HG02970 (cell line): ENCODE results near the gene FDPS.
A peak's percentile ranks its signal among the peaks of the same experiment; 100 is the strongest.
"Not testable (repeated sequence)": the region's sequence is repeated elsewhere in the genome, so short reads cannot be mapped to it uniquely, and the experiment has no call there.

Experiments used
- ATAC-seq: cut with Tn5 transposase; IDR thresholded peaks from one replicate; pipeline ENCODE4 v1.9.1; 2021; ENCODE audit warnings: mild to moderate bottlenecking, moderate library complexity, moderate number of reproducible peaks; ENCODE audit not compliant: unreplicated experiment, low FRiP score

FDPS gene

DNA sequence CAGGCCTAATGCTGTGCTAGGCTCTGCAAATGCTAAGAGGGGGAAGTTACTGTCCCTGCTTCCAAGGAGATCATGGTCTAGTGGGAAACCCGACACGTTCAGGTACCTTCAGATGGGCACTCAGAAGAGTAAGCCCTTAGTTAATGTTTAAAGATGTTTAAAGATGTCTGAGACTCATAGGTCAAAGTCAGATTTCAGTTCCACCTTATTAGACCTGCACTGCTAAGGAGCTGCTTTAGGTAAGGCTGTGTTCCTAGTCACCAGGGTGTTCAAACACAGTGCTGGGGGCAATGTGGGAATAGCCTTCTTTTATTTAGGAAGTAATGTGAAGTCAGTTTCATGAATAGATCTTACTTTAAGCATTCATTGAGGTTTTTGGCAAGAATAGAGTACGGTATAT, 8.3 kb downstream of the FDPS start:
- no peak for ATAC-seq

DNA sequence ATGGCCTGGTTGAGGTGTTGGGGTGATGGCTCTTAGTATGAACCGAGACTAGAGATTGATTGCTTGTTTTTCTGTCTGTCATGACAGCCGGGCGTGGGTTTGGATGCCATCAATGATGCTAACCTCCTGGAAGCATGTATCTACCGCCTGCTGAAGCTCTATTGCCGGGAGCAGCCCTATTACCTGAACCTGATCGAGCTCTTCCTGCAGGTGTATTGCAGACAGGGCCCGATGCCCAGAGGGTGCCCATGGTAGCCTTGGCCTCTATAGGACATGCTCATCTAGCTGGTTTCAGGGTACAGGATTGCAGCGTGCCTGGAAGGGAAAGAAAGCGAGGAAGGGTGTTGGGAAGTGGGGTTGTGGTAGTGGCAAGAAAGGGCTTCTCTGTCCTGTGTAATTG, 9.4 kb downstream of the FDPS start:
- no peak for ATAC-seq

DNA sequence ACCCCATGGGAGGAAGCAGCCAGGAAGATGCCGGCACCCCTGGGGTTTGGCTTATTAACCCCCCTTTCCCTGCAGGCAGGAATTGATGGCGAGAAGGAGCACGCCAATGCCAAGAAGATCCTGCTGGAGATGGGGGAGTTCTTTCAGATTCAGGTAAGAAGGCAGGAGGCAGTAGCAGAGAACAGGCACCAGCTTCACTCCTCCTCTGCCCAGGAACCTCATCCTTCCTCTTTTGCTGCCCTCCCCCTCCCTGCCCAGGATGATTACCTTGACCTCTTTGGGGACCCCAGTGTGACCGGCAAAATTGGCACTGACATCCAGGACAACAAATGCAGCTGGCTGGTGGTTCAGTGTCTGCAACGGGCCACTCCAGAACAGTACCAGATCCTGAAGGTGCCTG, 10.9 kb downstream of the FDPS start:
- ATAC-seq = no peak

DNA sequence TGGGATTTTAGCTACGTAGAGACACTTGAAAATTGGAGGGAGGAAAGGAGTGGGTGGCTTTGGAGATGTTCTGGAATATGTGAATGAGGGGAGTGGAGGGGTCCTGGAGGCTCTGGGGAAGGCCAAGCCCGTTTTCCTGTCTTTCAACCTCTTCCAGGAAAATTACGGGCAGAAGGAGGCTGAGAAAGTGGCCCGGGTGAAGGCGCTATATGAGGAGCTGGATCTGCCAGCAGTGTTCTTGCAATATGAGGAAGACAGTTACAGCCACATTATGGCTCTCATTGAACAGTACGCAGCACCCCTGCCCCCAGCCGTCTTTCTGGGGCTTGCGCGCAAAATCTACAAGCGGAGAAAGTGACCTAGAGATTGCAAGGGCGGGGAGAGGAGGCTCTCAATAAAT, 11.6 kb downstream of the FDPS start:
- ATAC-seq = no peak

DNA sequence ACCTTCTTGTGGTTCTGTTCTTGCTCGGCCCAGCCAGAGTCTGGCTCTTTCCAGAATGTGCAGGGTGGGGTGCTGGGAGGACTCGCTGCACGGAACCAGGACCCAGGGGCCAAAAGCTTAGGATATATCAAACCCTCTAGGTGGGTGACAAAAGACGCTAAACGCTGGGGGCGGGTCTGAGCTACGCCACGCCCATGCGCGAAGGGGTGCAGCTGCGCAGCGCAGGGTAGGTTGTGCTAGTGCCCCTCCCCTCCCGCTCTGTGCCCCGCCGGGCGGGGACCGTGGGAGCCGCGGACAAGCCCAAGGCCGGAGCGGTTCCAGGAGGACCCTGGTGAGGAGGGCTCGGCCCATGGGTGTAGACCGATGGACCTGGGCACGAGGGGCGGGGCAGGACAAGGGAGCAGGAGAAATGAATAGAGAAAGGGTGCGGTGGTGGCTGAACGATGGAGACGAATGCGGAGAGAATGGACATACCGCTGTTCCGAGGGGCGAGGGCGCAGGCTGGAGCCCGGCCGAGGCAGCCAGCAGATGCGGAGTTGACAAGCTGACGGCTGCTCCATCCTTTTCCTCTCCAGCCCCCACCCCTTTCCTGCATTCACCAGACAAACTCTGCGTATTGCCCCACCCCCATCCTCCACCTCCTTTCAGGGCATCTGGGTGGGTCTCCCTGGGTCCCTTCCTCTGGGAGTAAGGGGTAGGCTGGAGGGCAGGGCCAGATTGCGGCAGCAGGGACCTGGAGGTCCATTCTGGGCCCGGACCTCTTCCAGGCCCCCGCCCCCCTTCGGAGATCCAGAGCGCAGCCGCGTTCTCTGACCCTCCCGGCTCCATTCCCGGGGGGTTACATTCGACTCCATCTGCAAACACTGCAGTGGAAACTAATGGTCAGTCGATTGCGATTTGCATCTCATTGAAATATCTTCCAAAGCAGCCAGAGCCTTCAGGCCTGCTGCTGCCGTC, 12.3 kb downstream of the FDPS start, which contains the start of gene RUSC1:
Gene RUSC1 (plus strand): TSS at position 234 of the 957 bp plus-strand sequence. CDS start 880 bp downstream, outside the sequence.
- no peak for ATAC-seq

DNA sequence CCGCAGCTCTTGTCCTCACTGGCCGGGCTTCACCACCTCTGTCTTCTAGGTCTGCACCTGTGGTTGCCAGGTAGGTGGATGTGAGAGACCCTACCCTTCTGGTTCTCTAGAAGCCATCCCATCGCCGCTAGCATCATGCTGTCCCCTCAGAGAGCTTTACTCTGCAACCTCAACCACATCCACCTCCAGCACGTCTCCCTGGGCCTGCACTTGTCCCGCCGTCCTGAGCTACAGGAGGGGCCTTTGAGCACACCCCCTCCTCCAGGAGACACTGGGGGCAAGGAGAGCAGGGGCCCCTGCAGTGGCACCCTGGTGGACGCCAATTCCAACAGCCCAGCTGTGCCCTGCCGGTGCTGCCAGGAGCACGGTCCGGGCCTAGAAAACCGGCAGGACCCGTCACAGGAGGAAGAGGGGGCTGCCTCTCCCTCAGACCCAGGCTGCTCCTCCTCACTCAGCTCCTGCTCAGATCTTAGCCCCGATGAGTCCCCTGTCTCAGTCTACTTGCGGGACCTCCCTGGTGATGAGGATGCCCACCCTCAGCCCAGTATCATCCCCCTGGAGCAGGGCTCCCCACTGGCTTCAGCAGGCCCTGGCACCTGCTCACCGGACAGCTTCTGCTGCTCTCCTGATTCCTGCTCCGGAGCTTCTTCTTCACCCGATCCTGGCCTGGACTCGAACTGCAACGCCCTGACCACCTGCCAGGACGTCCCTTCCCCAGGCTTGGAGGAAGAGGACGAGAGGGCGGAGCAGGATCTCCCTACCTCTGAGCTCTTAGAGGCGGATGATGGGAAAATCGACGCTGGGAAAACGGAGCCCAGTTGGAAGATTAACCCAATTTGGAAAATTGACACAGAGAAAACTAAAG, 13.2 kb downstream of the FDPS start:
- ATAC-seq = no peak

DNA sequence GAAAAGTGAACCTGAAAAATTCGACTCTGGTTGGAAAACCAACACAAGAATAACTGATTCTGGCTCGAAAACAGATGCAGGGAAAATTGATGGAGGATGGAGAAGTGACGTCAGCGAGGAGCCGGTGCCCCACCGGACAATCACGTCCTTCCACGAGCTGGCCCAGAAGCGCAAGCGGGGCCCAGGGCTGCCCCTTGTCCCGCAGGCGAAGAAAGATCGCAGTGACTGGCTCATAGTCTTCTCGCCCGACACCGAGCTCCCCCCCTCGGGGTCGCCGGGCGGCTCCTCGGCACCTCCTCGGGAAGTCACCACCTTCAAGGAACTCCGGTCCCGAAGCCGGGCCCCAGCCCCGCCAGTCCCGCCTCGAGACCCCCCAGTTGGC, 13.9 kb downstream of the FDPS start:
- ATAC-seq = no peak

DNA sequence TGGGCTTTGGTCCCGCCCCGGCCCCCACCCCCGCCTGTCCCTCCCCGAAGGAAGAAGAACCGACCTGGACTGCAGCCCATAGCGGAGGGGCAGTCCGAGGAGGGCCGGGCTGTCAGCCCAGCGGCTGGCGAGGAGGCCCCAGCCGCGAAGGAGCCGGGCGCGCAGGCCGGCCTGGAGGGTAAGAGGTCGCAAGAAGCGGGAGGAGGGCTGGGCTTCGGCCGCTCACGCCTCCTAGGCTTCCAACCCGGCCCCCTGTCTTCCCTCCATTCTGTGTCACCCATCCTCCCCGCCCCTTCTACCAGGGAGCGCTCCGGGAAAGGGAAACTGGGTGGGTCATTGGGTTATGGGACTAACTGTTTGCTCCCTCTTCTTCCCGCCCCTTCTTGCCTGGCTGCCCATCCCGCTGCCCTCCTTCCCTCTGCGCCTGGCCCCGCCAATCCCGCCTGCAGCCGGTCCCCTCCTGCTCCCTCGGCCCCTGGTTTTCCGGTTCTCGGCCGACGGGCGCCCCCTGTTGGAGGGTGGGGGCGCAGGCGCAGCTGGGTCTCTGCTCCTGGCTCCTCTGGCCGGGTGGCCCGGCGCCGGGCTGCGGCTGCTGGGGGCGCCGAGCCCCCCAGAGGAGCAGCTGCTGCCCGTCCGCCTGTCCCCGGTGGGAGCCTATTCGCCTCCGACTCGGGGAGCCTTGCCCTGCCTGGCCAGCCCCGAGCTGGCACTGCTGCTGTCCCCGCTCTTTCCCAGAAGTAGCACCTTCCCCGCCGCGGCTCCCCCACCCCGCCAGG, 14.5 kb downstream of the FDPS start:
- peak; percentile 44 for ATAC-seq

DNA sequence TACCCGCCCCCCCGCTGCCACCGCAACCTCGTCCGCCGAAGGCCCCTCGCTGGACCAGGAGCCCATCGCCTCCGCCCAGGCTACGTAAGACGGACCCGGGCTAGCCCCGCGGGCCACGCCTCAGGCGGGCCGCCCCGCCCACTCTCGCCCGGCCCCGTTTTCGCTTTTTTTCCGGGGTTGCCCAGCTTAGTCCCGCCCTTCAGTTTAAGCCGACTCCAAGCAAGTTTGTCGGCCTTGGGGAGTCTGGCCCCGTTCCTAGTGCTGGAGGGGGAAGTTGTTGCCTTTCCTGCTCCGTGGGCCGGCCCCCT, 15.0 kb downstream of the FDPS start:
- ATAC-seq = peak; percentile 40

DNA sequence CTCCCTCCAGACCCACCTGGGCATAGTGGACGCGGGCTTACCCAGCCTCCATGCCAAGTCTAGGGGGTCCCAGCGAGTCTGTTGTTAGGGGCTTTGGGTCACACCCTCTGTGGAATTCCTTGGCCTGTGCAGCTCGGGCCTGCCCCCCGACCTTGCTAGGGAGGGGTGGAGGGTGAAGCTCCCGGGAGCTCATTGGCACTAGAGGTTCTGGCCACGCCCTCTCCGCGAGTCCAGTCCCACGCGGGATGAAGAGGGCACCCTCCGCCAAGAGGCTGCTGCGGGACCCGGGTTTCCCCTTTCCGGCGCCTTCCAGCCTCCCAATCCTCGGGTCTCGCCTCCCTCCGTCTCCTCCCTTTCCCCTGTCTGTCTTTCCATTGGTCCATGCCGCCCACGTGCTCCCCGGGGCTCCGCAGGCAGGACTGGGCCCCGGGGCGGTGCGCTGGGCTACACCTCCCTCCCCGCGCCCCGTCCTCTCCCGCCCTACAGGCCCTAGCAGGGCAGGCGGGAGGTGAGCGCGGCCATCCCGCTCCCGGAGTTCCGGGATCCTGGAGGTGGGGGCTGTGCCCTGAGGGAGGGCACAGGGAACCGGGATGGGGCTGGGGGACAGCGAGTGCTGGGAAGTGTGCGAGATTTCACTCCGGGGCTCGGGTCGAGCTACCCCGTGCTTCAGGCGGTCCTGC, 15.5 kb downstream of the FDPS start:
- ATAC-seq = peak; percentile 53

DNA sequence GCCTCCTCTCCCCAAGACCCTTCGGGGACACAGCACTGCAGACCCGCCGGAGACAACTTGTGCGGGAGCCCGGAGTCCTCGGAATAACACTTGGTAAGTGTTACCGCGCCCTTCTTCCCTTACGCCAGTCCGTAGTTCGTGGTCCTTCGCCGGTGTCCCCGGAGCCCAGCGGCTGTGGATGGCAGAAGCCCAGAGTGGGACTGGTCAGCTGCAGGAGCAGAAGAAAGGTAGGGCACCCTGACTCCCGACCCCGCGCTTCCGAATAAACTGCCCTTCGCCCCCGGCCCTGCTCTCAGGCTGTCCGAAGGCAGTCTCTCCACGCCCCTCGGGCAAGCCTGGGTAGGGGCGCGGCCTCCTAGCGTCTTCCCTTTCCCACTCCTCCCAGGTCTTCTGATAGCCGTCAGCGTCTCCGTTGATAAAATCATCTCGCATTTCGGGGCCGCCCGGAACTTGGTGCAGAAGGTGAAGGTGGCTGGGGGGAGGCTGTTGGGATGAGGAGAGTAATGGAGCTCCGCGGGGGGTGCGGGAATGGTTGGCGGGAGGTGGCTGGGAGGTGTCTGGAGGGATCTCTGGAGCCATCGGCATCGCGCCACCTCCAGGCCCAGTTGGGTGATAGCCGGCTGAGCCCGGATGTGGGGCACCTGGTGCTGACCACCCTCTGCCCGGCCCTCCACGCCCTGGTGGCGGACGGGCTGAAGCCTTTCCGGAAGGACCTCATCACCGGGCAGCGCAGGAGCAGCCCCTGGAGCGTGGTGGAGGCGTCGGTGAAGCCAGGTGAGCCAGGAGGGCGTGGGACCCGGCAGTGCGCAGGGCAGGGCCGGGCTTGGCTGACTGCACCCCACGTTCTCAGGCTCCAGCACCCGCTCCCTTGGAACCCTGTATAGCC, 16.3 kb downstream of the FDPS start:
- ATAC-seq = no peak

DNA sequence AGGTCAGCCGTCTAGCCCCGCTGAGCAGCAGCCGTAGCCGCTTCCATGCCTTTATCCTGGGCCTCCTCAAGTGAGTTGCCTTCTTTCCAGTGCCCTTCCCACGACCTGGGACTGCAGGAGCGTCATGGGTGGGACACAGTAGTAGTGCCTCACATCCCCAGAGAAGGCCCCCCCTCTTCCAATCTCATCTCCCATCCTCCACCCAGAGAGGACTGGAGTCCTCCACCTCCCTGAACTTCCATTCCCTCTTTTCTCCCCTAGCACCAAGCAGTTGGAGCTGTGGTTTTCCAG, 16.9 kb downstream of the FDPS start:
- ATAC-seq = no peak

DNA sequence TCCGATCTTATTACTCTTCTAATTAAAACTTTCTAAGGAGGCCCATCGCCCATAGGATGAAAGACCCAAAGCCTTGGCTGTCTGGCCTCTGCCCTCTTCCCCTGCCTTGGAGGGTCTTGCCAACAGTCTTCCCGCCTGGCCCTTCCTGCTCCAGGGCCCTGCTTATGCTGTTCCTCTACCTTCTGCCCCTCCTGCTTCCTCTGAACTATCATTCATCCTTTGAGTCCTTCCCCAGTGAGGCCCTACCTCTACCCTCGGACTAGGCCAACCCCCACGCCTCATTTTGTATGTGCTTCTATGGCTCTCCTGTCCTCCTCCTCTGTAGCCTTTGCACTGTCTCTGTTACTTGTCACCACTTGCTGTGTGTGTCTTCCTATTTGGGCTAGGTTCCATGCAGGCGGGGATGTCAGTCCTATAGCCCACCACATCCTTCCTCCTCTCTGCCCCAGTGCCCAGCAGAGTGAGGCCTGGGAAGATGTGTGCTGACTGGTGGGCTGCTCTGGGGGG, 17.4 kb downstream of the FDPS start:
- ATAC-seq = no peak

DNA sequence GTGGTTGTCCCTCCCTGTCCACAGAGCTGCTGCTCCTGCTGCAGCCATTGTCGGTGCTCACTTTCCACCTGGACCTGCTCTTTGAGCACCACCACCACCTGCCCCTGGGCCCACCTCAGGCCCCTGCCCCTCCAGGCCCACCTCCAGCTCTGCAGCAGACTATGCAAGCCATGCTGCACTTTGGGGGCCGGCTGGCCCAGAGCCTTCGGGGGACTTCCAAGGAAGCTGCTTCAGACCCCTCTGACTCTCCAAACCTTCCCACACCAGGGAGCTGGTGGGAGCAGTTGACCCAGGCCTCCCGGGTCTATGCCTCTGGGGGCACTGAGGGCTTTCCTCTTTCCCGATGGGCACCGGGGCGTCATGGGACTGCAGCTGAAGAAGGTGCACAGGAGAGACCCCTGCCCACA, 18.0 kb downstream of the FDPS start:
- ATAC-seq = no peak

DNA sequence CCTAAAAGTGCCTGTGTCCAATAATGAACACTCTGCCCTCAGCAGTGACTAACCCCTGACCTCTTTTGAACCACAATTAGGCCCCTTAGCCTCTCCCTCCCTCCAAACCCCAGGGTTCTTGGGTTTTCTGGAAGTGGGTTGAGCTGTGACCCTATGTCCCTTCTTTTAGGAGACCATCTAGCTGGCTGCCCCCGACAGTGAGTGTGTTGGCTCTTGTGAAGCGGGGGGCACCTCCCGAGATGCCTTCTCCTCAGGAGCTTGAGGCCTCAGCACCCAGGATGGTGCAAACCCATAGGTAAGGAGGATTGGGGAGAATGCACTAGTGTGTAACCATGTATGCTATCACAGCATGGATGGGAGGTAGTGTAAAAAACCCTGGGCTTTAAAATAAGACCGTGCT, 19.3 kb downstream of the FDPS start:
- ATAC-seq = no peak

DNA sequence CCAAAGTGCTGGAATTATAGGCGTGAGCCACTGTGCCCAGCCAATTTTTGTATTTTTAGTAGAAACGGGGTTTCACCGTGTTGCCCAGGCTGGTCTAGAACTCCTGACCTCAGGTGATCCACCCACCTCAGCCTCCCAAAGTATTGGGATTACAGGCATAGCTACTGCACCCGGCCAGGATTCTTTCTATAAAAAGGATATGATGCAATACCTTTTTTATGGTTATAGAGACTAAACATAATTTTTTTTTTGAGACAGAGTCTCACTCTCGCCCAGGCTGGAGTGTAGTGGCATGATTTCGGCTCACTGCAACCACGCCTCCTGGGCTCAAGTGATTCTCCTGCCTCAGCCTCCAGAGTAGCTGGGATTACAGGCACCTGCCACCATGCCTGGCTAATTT, 20.2 kb downstream of the FDPS start:
- not testable (repeated sequence) for ATAC-seq

DNA sequence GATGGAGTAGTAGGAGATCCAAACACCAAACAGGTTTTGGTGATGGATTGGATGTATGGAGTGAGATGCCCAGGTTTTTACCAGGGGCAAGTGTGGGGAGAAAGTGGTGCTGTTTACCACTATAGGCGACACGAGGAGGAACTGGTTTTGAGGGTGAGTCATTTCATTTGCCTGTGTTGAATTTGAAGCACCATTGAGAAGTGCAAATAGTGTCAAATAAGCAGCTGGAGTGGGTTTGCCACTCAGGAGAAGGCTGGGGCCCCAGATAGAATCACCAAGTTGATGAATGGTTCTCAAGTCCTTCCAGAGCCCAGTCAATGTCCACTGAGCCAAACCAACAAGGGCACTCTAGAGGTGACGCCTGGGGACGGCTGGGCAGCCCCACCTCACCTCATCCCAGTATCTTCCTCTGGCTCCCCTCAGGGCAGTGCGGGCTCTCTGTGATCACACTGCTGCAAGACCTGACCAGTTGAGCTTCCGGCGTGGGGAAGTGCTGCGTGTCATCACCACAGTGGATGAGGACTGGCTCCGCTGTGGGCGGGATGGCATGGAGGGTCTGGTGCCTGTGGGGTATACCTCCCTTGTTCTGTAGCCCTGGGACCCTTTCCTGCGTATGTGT, 21.4 kb downstream of the FDPS start:
- no peak for ATAC-seq

DNA sequence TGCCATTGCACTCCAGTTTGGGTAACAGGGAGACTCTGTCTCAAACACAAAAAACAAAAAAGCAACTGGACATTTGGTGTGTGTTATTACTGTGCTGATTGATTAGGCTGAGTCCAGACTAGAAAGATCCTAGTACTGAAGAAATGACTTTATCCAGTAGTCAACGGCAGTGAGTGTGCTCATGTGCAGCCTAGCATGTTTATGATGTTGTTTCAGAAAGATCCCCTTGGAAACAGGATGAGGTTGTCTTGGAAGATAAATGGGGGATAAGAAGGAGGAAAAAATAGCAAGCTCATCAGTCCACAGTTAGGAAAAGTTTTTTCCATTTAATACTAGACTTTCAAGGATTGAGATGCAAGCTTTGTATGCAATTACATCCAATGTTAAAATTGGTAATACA, 26.3 kb downstream of the FDPS start:
- ATAC-seq = no peak
